Fibroblast of lung (primary cell): ENCODE measurements around the gene CC2D1A. TPM values are rescaled to one million over a fixed set of nuclear protein-coding genes. Genes with fewer than 3 reads are reported as not detected.

Experiments
- DNase-seq, 2 donors: peaks; one replicate each; pipeline versions ENCODE4 v3.0.0 to v3.0.0-alpha.2; 2010; ENCODE audit warnings: low read depth in 2 of 2
- H2AFZ ChIP-seq: 2 replicates; pipeline ENCODE4 v1.5.1; 2012; ENCODE audit warnings: low read length, control low read depth, inconsistent platforms
- H3K27ac ChIP-seq: 2 replicates; pipeline ENCODE4 v1.5.1; 2011; ENCODE audit warnings: low read length, control low read depth; ENCODE audit not compliant: insufficient read depth
- H3K27me3 ChIP-seq: 2 replicates; pipeline ENCODE4 v1.5.1; 2011; ENCODE audit warnings: mild to moderate bottlenecking, low read length; ENCODE audit not compliant: control insufficient read depth, insufficient read depth
- H3K36me3 ChIP-seq: 2 replicates; pipeline ENCODE4 v1.5.1; 2011; ENCODE audit warnings: low read length; ENCODE audit not compliant: control insufficient read depth, insufficient read depth
- H3K4me1 ChIP-seq: 2 replicates; pipeline ENCODE4 v1.5.1; 2011; ENCODE audit warnings: low read length; ENCODE audit not compliant: control insufficient read depth, insufficient read depth; ENCODE audit errors: extremely low read depth
- H3K4me2 ChIP-seq: 2 replicates; pipeline ENCODE4 v1.5.1; 2011; ENCODE audit warnings: low read length, control low read depth; ENCODE audit not compliant: insufficient read depth; ENCODE audit errors: extremely low read depth
- H3K4me3 ChIP-seq, 4 experiments: fragments of 200-600 bp in 1 of 4; sonication (generic) in 1 of 4; replicated peaks in 1 of 4; 2 replicates each; pipeline ENCODE4 v1.5.1; 2011 to 2016; ENCODE audit warnings: low read length in 4 of 4, low read depth in 3 of 4, mild to moderate bottlenecking in 3 of 4, control low read depth in 2 of 4, inconsistent platforms in 1 of 4, mixed read lengths in 1 of 4; ENCODE audit not compliant: insufficient read depth in 1 of 4; ENCODE audit errors: control extremely low read depth in 1 of 4
- H3K79me2 ChIP-seq: 2 replicates; pipeline ENCODE4 v1.5.1; 2012; ENCODE audit warnings: mild to moderate bottlenecking, low read length, inconsistent platforms; ENCODE audit not compliant: control insufficient read depth, insufficient read depth
- H3K9ac ChIP-seq: 2 replicates; pipeline ENCODE4 v1.5.1; 2011; ENCODE audit warnings: mild to moderate bottlenecking, low read length, control low read depth; ENCODE audit not compliant: insufficient read depth
- H3K9me3 ChIP-seq: 2 replicates; pipeline ENCODE4 v1.5.1; 2012; ENCODE audit warnings: low read depth, low read length; ENCODE audit not compliant: control insufficient read depth, insufficient read depth
- H4K20me1 ChIP-seq: 2 replicates; pipeline ENCODE4 v1.5.1; 2011; ENCODE audit warnings: low read length; ENCODE audit not compliant: control insufficient read depth, insufficient read depth; ENCODE audit errors: extremely low read depth
- CTCF ChIP-seq, 2 donors: IDR thresholded peaks in 1 of 2; conservative IDR thresholded peaks in 1 of 2; 1 replicate in 1 of 2; 2 replicates in 1 of 2; pipeline ENCODE4 v1.5.1; 2011 to 2012; ENCODE audit warnings: low read length in 2 of 2, control low read depth in 1 of 2, inconsistent platforms in 1 of 2, low read depth in 1 of 2, mild to moderate bottlenecking in 1 of 2
- EZH2 ChIP-seq: IDR thresholded peaks from 2 replicates; pipeline ENCODE4 v1.5.1; 2012; ENCODE audit warnings: low read length, control low read depth, mild to moderate bottlenecking; ENCODE audit errors: missing control alignments
- polyA plus RNA-seq, 2 donors: library from polyadenylated mRNA; depleted of rRNA in 1 of 2; stranded (reverse) in 1 of 2; unstranded in 1 of 2; fragments of >200 nt; gene quantifications; 2 replicates each; pipeline ENCODE4 v1.2.1, GENCODE V29; 2011 to 2012; ENCODE audit warnings: missing spikeins in 1 of 2
- total RNA-seq: library from RNA; depleted of rRNA; stranded (reverse); fragments of >200 nt; gene quantifications from 2 replicates; pipeline ENCODE4 v1.2.1, GENCODE V29; 2014

CC2D1A gene
- total and polyA plus RNA-seq, 2 donors (not counting 1 experiment from before 2014, with no cell fraction given) = 7.0 to 10.6 TPM

GRCh38 chr19:13952931-13953531 lies 47.0 kb downstream of the CC2D1A start:
- Histone ChIP-seq H3K36me3 (peaks cover 14% of the 10 kb centered on the region), H2AFZ (peak overlapping the region; percentile 37), H3K79me2 (peaks cover 18% of the 10 kb centered on the region), H4K20me1 (no peaks in the 10 kb centered on the region), H3K4me2 (peak overlapping the region; percentile 99), H3K9ac (peak overlapping the region; percentile 67), H3K27ac (peak overlapping the region; percentile 57), H3K4me1 (peaks cover 6% of the 10 kb centered on the region), H3K9me3 (no peaks in the 10 kb centered on the region), H3K27me3 (no peaks in the 10 kb centered on the region), H3K4me3 (peak overlapping the region; percentile 78 to 89 (median 84))
- DNase-seq = peak; percentile 52 to 57
- TF ChIP-seq EZH2 (no peak), CTCF (conservative IDR thresholded peaks at IDR 0.05 in 1 of 2, IDR thresholded peaks at IDR 0.05 in 1 of 2; ENCODE audit: low read depth in 1 of 2, low read length in 2 of 2) (peak; percentile 12 to 22)

- no peak overlapping the region for H3K4me3 ChIP-seq
- H3K79me2 ChIP-seq = peaks cover 18% of the 10 kb centered on the region
- H3K4me2 ChIP-seq = no peak overlapping the region
- no peak overlapping the region for H3K27ac ChIP-seq
- DNase-seq = no peak
- H3K9me3 ChIP-seq = no peaks in the 10 kb centered on the region
- no peak overlapping the region for H2AFZ ChIP-seq
- H3K27me3 ChIP-seq = no peaks in the 10 kb centered on the region
- peaks cover 6% of the 10 kb centered on the region for H3K4me1 ChIP-seq
- TF ChIP-seq EZH2 = no peak
- TF ChIP-seq CTCF (conservative IDR thresholded peaks at IDR 0.05 in 1 of 2, IDR thresholded peaks at IDR 0.05 in 1 of 2; ENCODE audit: low read depth in 1 of 2, low read length in 2 of 2) = no peak
- H3K9ac ChIP-seq = no peak overlapping the region
- H4K20me1 ChIP-seq = no peaks in the 10 kb centered on the region
- H3K36me3 ChIP-seq = peaks cover 19% of the 10 kb centered on the region
Measured at GRCh38 chr19:13954185-13954584, 48.2 kb downstream of the CC2D1A start.

GRCh38 chr19:13955662-13956364 lies 49.8 kb downstream of the CC2D1A start:
- Histone ChIP-seq H3K4me1 (peaks cover 6% of the 10 kb centered on the region), H3K9ac (no peak overlapping the region), H3K4me3 (no peak overlapping the region), H4K20me1 (no peaks in the 10 kb centered on the region), H3K4me2 (no peak overlapping the region), H3K27ac (no peak overlapping the region), H3K79me2 (peaks cover 18% of the 10 kb centered on the region), H3K27me3 (no peaks in the 10 kb centered on the region), H2AFZ (no peak overlapping the region), H3K36me3 (peaks cover 33% of the 10 kb centered on the region), H3K9me3 (no peaks in the 10 kb centered on the region)
- TF ChIP-seq EZH2 (no peak), CTCF (conservative IDR thresholded peaks at IDR 0.05 in 1 of 2, IDR thresholded peaks at IDR 0.05 in 1 of 2; ENCODE audit: low read depth in 1 of 2, low read length in 2 of 2) (no peak)
- DNase-seq = no peak
